Esophagus squamous epithelium (tissue), 5 donors: ENCODE results near the gene SLC2A13. TPM values are rescaled to one million over a fixed set of nuclear protein-coding genes. Genes with fewer than 3 reads are reported as not detected.

ENCODE experiments used
- DNase-seq: peaks from one replicate; lab custom pipeline; 2025; lab: John Stamatoyannopoulos, UW
- H3K27ac ChIP-seq, 4 donors: fragments of 200-600 bp; sonication (generic); one replicate each; pipeline ENCODE4 v1.5.1; 2016 to 2019; ENCODE audit warnings: mild to moderate bottlenecking in 1 of 4
- H3K27me3 ChIP-seq, 4 donors: fragments of 200-600 bp; sonication (generic); 1 replicate in 3 of 4; 2 replicates in 1 of 4; pipeline versions ENCODE4 v1.5.1 to v1.6.0; 2017 to 2021; ENCODE audit warnings: antibody characterized with exemption in 1 of 4
- H3K36me3 ChIP-seq, 3 donors: fragments of 200-600 bp; sonication (generic); one replicate each; pipeline ENCODE4 v1.5.1; 2016 to 2019
- H3K4me1 ChIP-seq, 3 donors: fragments of 200-600 bp; sonication (generic); one replicate each; pipeline ENCODE4 v1.5.1; 2017 to 2019
- H3K4me3 ChIP-seq, 4 donors: fragments of 200-600 bp; sonication (generic); 1 replicate in 3 of 4; 2 replicates in 1 of 4; pipeline ENCODE4 v1.5.1; 2016 to 2019; ENCODE audit warnings: mild to moderate bottlenecking in 2 of 4, moderate library complexity in 1 of 4
- H3K9me3 ChIP-seq, 3 donors: fragments of 200-600 bp; sonication (generic); one replicate each; pipeline ENCODE4 v1.5.1; 2016 to 2019
- CTCF ChIP-seq, 6 experiments: fragments of 450-650 bp in 4 of 6; fragments of 200-600 bp in 2 of 6; sonication (generic) in 2 of 6; IDR thresholded peaks; one replicate each; pipeline ENCODE4 v1.5.1; 2016 to 2019; ENCODE audit warnings: antibody characterized with exemption in 6 of 6, mild to moderate bottlenecking in 4 of 6, moderate library complexity in 4 of 6
- POLR2A ChIP-seq, 4 donors: fragments of 450-650 bp; IDR thresholded peaks; one replicate each; pipeline ENCODE4 v1.6.1; 2017; ENCODE audit warnings: antibody characterized with exemption in 4 of 4, mild to moderate bottlenecking in 4 of 4, moderate library complexity in 3 of 4
- WGBS, 2 donors: methylation state at CpG; one replicate each; pipeline ENCODE4 v1.1.5; 2018; 5-methylcytosine and 5-hydroxymethylcytosine counted together
- intact Hi-C: fragments of 100-400 bp; cut with DNase I; formaldehyde crosslinking; loops from one replicate; pipeline ENCODE4 v1.15.0; 2022
- total RNA-seq, 4 donors: library from RNA; depleted of rRNA; stranded (reverse); fragments of >200 nt; gene quantifications; one replicate each; pipeline ENCODE4 v1.1.0, GENCODE V29; 2016
- donor health status: DM: yes; HTN: yes; CAD: no.

Gene SLC2A13
- total RNA-seq, 4 donors from 2014 or later, result 2.6 to 10.5 (median 4.0) TPM

- H3K27ac ChIP-seq, result no peak overlapping the region
- no peak for DNase-seq
- H3K9me3 ChIP-seq, result no peaks in the 10 kb centered on the region
- no peak overlapping the region for H3K4me3 ChIP-seq
- H3K36me3 ChIP-seq, result peaks cover 0 to 7% (median 0%) of the 10 kb centered on the region in 3 donors
- intact Hi-C loops, result no loop called here
- 15 to 20% methylated on average over 1 of the region's 1 CpG for WGBS, 2 donors
- TF ChIP-seq POLR2A (IDR thresholded peaks at IDR 0.05) (no peak), CTCF (IDR thresholded peaks at IDR 0.05) (no peak)
- no peaks in the 10 kb centered on the region for H3K27me3 ChIP-seq
- no peaks in the 10 kb centered on the region for H3K4me1 ChIP-seq
Measured at GRCh38 chr12:39831587-39832315, 274.1 kb downstream of the SLC2A13 start.

- Histone ChIP-seq H3K4me3 (no peak overlapping the region), H3K27ac (no peak overlapping the region), H3K36me3 (peaks cover 0 to 7% (median 0%) of the 10 kb centered on the region in 3 donors), H3K27me3 (no peaks in the 10 kb centered on the region), H3K9me3 (no peaks in the 10 kb centered on the region), H3K4me1 (no peaks in the 10 kb centered on the region)
- DNase-seq, result no peak
- WGBS, 2 donors, result 81 to 88% methylated on average over 5 of the region's 5 CpGs
- intact Hi-C loops, result no loop called here
- TF ChIP-seq POLR2A (IDR thresholded peaks at IDR 0.05), result no peak
Measured at GRCh38 chr12:39830852-39831520, 274.9 kb downstream of the SLC2A13 start.

GRCh38 chr12:39830171-39830570 lies 275.7 kb downstream of the SLC2A13 start:
- TF ChIP-seq CTCF (IDR thresholded peaks at IDR 0.05) (no peak), POLR2A (IDR thresholded peaks at IDR 0.05) (no peak)
- Histone ChIP-seq H3K27ac (no peak overlapping the region), H3K27me3 (no peaks in the 10 kb centered on the region), H3K4me1 (no peaks in the 10 kb centered on the region), H3K4me3 (no peak overlapping the region), H3K9me3 (no peaks in the 10 kb centered on the region), H3K36me3 (peaks cover 0 to 7% (median 0%) of the 10 kb centered on the region in 3 donors)
- WGBS, 2 donors, result 85 to 93% methylated on average over 4 of the region's 4 CpGs
- intact Hi-C loops, result no loop called here
- no peak for DNase-seq

GRCh38 chr12:39824505-39825212 lies 281.2 kb downstream of the SLC2A13 start:
- H3K9me3 ChIP-seq, result no peaks in the 10 kb centered on the region
- WGBS, 2 donors, result 71 to 74% methylated on average over 3 of the region's 3 CpGs
- intact Hi-C loops, result no loop called here
- H3K27me3 ChIP-seq, result no peaks in the 10 kb centered on the region
- DNase-seq, result no peak
- no peaks in the 10 kb centered on the region for H3K4me1 ChIP-seq
- TF ChIP-seq POLR2A (IDR thresholded peaks at IDR 0.05) (no peak), CTCF (IDR thresholded peaks at IDR 0.05) (no peak)
- peaks cover 0 to 2% (median 0%) of the 10 kb centered on the region in 3 donors for H3K36me3 ChIP-seq
- no peak overlapping the region for H3K27ac ChIP-seq
- H3K4me3 ChIP-seq, result no peak overlapping the region

- intact Hi-C loops, result no loop called here
- Histone ChIP-seq H3K27me3 (no peaks in the 10 kb centered on the region), H3K27ac (no peak overlapping the region), H3K4me1 (no peaks in the 10 kb centered on the region), H3K9me3 (no peaks in the 10 kb centered on the region), H3K4me3 (no peak overlapping the region), H3K36me3 (no peaks in the 10 kb centered on the region)
- no peak for DNase-seq
- TF ChIP-seq POLR2A (IDR thresholded peaks at IDR 0.05) (no peak), CTCF (IDR thresholded peaks at IDR 0.05) (no peak)
Measured at GRCh38 chr12:39816671-39817185, 289.2 kb downstream of the SLC2A13 start.
